Measurements from ENCODE around the gene LOX.

The LOX gene, protein sequence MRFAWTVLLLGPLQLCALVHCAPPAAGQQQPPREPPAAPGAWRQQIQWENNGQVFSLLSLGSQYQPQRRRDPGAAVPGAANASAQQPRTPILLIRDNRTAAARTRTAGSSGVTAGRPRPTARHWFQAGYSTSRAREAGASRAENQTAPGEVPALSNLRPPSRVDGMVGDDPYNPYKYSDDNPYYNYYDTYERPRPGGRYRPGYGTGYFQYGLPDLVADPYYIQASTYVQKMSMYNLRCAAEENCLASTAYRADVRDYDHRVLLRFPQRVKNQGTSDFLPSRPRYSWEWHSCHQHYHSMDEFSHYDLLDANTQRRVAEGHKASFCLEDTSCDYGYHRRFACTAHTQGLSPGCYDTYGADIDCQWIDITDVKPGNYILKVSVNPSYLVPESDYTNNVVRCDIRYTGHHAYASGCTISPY

DNA sequence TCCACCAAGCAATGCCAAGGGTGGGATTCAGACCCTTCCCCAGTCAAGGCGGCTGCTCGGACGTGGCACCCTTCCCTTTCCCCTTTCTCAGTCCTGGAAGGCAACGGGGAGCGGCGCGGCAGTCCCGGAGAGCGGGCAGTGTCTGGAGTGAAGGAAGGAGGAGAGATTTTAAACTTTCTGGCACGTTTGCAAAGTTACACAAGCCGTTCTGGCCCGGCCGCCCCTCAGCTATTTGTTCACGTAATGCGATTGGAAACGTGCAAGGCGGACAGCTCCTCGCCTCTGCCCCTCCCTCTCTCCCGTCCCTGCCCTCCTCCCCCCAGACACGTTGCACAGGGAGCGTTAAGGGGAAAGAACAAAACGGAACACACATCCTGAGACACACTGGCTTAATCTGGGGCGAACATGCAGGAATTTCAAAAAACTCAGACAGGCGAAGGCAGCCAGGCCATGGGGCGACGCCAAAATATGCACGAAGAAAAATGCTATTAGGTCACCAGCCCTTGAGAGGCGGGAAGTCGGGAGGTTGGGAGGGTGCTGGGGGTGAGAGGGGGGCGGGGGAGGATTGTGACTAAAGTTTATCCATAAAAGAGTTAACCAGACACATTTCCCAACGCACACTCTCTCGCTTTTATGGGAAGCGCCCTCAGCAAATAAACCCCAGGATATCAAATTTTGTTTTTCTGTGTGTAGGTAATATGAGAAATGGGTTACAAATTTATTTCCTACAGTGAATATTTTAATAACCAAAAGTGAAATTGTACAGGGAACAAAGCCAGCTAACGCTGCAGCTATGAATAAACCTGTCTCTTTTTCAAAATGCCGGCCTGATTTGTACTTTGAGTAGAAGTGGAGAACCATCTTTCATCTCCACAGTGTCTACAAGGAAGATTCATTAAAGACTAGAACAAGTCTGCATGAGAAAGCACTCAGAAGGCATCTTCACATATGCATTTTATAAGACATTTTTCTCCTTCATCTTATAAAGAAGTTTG, at the start of gene LOX:
Gene LOX (minus strand): TSS at position 144 of the 995 bp plus-strand sequence. CDS start 274 bp downstream, outside the sequence.
- DNase-seq (ENCODE audit: low read depth): no peak

GRCh38 chr5:122126756-122127321, 48.8 kb upstream of the LOX start:
- DNase-seq (ENCODE audit: low read depth): no peak

DNA sequence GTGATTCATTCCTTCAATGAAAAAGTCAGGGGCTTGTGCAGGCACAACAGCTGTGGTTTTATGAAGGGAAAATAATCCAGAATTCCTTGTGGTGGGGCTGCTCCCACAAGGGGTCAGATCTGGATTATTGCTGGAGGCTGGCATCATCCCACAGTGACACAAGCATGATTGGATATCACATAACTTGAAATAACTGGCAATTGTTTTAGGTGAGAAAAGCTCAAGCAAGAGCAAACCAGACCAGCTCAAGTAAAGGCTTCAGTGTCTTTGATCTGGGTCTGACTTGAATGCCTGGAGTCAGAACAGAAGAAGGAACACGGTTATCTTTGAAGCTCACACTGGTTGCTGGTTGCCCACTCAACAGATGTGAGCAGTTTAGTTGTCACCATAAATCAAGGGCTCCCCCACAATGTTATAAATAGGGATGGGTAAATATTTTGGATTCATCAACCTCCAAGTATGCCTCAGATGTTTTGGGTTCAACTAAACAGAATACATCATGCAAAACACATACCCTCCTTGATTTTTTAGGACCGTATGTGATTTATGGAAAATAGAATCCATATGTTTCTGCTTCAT, 48.2 kb upstream of the LOX start:
- no peak for DNase-seq (ENCODE audit: low read depth)

GRCh38 chr5:122124766-122125165, 46.7 kb upstream of the LOX start:
- no peak for DNase-seq (ENCODE audit: low read depth)

DNA sequence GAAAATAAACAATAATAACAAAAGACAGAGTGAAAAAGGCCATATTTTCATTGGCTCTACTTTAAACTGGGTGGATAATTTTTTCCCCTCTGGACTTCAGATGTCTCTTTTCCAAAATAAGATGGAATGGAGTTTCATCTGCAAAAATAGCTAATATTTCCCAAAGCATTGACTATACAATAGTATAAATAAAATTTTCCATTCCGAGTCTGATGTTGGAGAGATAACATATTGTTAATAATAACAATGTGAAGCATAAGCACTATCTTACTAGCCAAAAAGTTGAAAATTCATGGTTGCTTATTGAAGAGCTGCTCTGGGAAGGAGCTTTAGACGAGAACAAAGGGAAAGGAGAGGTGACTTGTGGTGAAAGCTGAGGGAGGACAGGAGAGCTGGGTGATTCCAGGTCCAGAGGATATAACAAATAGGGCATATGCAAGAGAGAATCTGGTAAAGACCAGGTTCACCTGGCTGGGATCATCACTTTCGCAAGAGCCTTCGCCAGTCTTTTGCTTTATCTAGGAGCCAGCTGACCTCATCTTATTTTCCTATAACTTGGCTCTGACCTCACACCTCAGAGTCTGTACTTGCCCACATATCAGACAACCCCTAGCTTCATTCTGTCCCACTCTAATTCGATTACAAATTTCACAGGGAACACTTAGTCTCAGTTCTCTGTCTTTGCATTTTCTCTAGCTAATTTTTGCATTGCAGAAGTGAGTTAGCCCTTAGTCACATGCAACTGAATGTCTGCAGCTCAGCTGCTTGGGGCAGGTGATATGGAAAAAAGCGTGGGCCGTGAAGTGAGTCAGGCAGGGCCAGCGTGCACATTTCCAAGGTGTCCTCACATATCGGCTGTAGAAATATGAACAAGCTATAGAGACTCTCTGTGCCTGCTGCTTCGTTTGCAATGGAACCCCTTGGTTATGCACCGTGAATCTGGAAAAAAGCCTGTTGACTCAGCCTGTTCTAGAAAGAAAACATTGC, 43.7 kb upstream of the LOX start:
- no peak for DNase-seq (ENCODE audit: low read depth)

DNA sequence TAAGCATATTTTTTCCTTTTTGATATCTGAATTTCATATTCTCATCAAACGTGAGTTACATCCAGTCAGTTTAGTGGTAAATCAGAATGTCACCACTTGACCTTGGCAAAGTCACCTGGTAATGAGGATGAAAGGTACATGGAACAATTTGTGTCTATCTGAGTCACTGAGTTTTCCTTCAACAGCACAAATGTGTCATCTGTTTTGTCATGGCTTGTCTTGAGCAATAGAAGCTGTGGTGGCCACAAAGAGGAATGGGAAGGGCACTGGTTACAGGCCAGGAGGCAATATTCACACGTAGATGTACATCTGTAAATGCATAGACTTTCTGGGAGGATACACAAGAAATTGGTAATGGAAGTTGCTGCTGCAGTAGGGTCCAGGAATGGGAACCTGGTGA, 42.9 kb upstream of the LOX start:
- DNase-seq (ENCODE audit: low read depth): no peak

DNA sequence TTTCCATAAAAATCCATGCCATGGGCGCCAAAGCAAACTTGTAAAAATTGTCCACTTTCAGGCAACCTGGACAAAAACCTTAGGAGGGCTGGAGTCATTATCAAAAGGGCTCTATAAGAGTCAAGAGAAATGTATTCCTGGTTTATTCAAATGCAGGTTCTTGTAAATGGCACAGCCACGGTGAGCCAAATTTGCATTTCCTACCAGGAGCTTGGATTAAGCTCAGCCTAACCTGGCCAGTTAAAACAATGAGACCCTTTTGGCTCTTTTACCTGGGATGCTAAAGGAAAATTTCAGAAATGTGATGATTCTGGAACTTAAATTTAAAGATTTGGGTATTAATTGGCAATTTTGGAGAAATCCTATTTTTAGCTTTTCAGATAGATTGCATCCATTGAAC, 42.4 kb upstream of the LOX start:
- DNase-seq (ENCODE audit: low read depth): no peak

- DNase-seq (ENCODE audit: low read depth): no peak
Measured at GRCh38 chr5:122119205-122119604, 41.1 kb upstream of the LOX start.

- no peak for DNase-seq (ENCODE audit: low read depth)
Measured at GRCh38 chr5:122118356-122118948, 40.4 kb upstream of the LOX start.

GRCh38 chr5:122114501-122114900, 36.4 kb upstream of the LOX start:
- DNase-seq (ENCODE audit: low read depth): no peak

DNA sequence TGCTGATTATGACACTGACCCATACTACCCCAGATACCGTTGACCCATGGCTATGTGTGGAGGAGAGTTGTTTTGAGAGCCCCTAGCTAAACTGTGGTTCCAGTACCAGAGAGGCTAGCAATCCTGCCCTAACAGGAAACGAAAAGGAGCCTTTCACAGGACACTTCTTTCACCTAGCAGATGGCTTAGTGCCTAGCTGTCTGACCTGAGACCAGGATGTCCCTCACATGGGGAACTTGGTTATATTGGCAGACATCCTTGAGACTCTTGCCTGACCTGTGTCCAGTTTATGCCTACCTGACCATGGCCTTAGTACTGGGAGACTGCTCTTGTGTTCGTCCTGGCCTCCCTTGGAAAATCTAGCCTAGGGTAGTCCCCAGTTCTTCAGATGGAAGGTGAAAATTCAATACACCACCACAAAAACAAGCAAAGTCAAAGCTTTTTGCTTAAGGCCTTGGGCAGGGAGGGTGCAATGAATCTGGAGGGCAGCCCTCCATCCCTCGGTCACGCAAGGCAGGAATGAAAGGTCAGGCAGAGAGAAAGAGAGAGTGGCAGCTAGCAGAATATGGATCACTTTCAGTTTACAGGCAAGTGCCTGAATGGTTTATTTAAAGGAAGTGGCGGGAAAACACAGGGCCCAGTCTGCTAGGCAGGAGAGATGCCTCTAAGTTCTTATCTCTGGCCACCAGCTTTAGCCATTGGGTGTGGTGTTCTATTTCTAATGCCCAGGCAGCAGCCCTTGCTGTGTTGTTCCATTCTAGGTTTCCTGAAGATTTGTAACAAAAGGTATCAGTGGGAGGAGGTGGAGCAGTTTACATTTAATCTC, 34.9 kb upstream of the LOX start:
- no peak for DNase-seq (ENCODE audit: low read depth)

- DNase-seq (ENCODE audit: low read depth): no peak
Measured at GRCh38 chr5:122112063-122112462, 34.0 kb upstream of the LOX start.

GRCh38 chr5:122111460-122111859, 33.4 kb upstream of the LOX start:
- no peak for DNase-seq (ENCODE audit: low read depth)

- no peak for DNase-seq (ENCODE audit: low read depth)
Measured at GRCh38 chr5:122110987-122111386, 32.9 kb upstream of the LOX start.

GRCh38 chr5:122107016-122107415, 29.0 kb upstream of the LOX start:
- no peak for DNase-seq (ENCODE audit: low read depth)

- no peak for DNase-seq (ENCODE audit: low read depth)
Measured at GRCh38 chr5:122105909-122106308, 27.9 kb upstream of the LOX start.

- no peak for DNase-seq (ENCODE audit: low read depth)
Measured at GRCh38 chr5:122102825-122103224, 24.8 kb upstream of the LOX start.

GRCh38 chr5:122101636-122102285, 23.7 kb upstream of the LOX start:
- DNase-seq (ENCODE audit: low read depth): no peak
